ENCODE data around the gene CDK17.

DNA sequence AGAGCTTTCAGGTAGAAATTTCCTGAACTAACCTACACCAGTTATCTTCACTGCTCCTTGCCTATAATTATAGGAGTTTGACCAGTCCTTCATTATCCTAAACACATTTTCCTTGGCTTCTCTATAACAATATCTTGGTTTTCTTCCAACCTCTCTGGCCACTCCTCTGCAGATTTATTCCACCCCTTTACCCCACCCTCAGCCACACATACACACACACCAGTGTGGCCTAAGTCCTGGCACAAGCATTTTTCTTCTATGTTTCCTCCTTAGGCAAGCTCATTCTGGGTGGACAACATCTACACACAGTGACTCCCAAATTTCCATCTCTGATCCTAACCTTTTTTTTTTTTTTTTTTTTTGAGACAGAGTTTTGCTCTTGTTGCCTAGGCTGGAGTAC, 25.1 kb downstream of the CDK17 start:
- TF ChIP-seq POLR2AphosphoS5 (IDR thresholded peaks at IDR 0.05) = no peak
- TF ChIP-seq, protein P1, sequence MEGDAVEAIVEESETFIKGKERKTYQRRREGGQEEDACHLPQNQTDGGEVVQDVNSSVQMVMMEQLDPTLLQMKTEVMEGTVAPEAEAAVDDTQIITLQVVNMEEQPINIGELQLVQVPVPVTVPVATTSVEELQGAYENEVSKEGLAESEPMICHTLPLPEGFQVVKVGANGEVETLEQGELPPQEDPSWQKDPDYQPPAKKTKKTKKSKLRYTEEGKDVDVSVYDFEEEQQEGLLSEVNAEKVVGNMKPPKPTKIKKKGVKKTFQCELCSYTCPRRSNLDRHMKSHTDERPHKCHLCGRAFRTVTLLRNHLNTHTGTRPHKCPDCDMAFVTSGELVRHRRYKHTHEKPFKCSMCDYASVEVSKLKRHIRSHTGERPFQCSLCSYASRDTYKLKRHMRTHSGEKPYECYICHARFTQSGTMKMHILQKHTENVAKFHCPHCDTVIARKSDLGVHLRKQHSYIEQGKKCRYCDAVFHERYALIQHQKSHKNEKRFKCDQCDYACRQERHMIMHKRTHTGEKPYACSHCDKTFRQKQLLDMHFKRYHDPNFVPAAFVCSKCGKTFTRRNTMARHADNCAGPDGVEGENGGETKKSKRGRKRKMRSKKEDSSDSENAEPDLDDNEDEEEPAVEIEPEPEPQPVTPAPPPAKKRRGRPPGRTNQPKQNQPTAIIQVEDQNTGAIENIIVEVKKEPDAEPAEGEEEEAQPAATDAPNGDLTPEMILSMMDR (IDR thresholded peaks at IDR 0.05) = no peak

All from breast epithelium (tissue), 3 donors.